ENCODE data around the gene ZXDC.

The ZXDC gene

GRCh38 chr3:126517291-126517951 is 41.7 kb upstream of the ZXDC start, which contains the start of gene UROC1:
Gene UROC1, minus strand, starts transcription at chr3:126517773. Its CDS starts 54 bp downstream, at chr3:126517719.
- Mint-ChIP-seq H3K27me3 (peaks cover 5 to 27% of the 10 kb centered on the region in 2 donors), H3K27ac (no peak within 1 kb of the TSS), H3K9me3 (no peaks in the 10 kb centered on the region), H3K36me3 (ENCODE audit: insufficient read depth) (no peaks in the 10 kb centered on the region), H3K4me1 (ENCODE audit: low read depth in 2 of 2) (peaks cover 0 to 3% of the 10 kb centered on the region in 2 donors), H3K4me3 (no peak within 1 kb of the TSS)
- ATAC-seq (replicated peaks) = no peak
- no peak for DNase-seq

- ATAC-seq (replicated peaks) (no peak), DNase-seq (no peak)
- H3K4me3 Mint-ChIP-seq = no peak overlapping the region
- no peaks in the 10 kb centered on the region for H3K36me3 Mint-ChIP-seq (ENCODE audit: insufficient read depth)
- H3K4me1 Mint-ChIP-seq (ENCODE audit: low read depth in 2 of 2) = no peaks in the 10 kb centered on the region
- no peaks in the 10 kb centered on the region for H3K9me3 Mint-ChIP-seq
- peaks cover 0 to 22% of the 10 kb centered on the region in 2 donors for H3K27me3 Mint-ChIP-seq
- H3K27ac Mint-ChIP-seq = no peak overlapping the region
Measured at GRCh38 chr3:126516936-126517290, 41.2 kb upstream of the ZXDC start.

GRCh38 chr3:126516152-126516935 is 40.7 kb upstream of the ZXDC start:
- H3K9me3 Mint-ChIP-seq = no peaks in the 10 kb centered on the region
- no peak overlapping the region for H3K27ac Mint-ChIP-seq
- no peak overlapping the region for H3K4me3 Mint-ChIP-seq
- H3K36me3 Mint-ChIP-seq (ENCODE audit: insufficient read depth) = no peaks in the 10 kb centered on the region
- H3K27me3 Mint-ChIP-seq = peaks cover 0 to 22% of the 10 kb centered on the region in 2 donors
- DNase-seq (no peak), ATAC-seq (replicated peaks) (no peak)
- H3K4me1 Mint-ChIP-seq (ENCODE audit: low read depth in 2 of 2) = peaks cover 0 to under 1% of the 10 kb centered on the region in 2 donors

GRCh38 chr3:126515066-126515706 is 39.5 kb upstream of the ZXDC start:
- Mint-ChIP-seq H3K36me3 (ENCODE audit: insufficient read depth) (no peaks in the 10 kb centered on the region), H3K27me3 (peaks cover 0 to 22% of the 10 kb centered on the region in 2 donors), H3K4me3 (no peak overlapping the region), H3K4me1 (ENCODE audit: low read depth in 2 of 2) (peaks cover 0 to 5% of the 10 kb centered on the region in 2 donors), H3K27ac (no peak overlapping the region), H3K9me3 (no peaks in the 10 kb centered on the region)
- ATAC-seq (replicated peaks) (no peak), DNase-seq (no peak)

GRCh38 chr3:126514161-126514560 is 38.5 kb upstream of the ZXDC start:
- ATAC-seq (replicated peaks) (no peak), DNase-seq (no peak)
- no peak overlapping the region for H3K27ac Mint-ChIP-seq
- H3K36me3 Mint-ChIP-seq (ENCODE audit: insufficient read depth) = no peaks in the 10 kb centered on the region
- H3K9me3 Mint-ChIP-seq = no peaks in the 10 kb centered on the region
- H3K27me3 Mint-ChIP-seq = peaks cover 0 to 22% of the 10 kb centered on the region in 2 donors
- peaks cover 0 to 5% of the 10 kb centered on the region in 2 donors for H3K4me1 Mint-ChIP-seq (ENCODE audit: low read depth in 2 of 2)
- H3K4me3 Mint-ChIP-seq = no peak overlapping the region

- Mint-ChIP-seq H3K36me3 (ENCODE audit: insufficient read depth) (no peaks in the 10 kb centered on the region), H3K4me1 (ENCODE audit: low read depth in 2 of 2) (peaks cover 0 to 5% of the 10 kb centered on the region in 2 donors), H3K27ac (no peak overlapping the region), H3K9me3 (no peaks in the 10 kb centered on the region), H3K4me3 (no peak overlapping the region), H3K27me3 (peaks cover 0 to 19% of the 10 kb centered on the region in 2 donors)
- DNase-seq (no peak), ATAC-seq (replicated peaks) (no peak)
Measured at GRCh38 chr3:126512916-126513650, 37.4 kb upstream of the ZXDC start.

- Mint-ChIP-seq H3K27ac (no peak overlapping the region), H3K4me1 (ENCODE audit: low read depth in 2 of 2) (peaks cover 0 to 5% of the 10 kb centered on the region in 2 donors), H3K9me3 (no peaks in the 10 kb centered on the region), H3K36me3 (ENCODE audit: insufficient read depth) (no peaks in the 10 kb centered on the region), H3K27me3 (peaks cover 0 to 14% of the 10 kb centered on the region in 2 donors), H3K4me3 (no peak overlapping the region)
- DNase-seq (no peak), ATAC-seq (replicated peaks) (no peak)
Measured at GRCh38 chr3:126512026-126512425, 36.3 kb upstream of the ZXDC start.

GRCh38 chr3:126511291-126511690 is 35.6 kb upstream of the ZXDC start:
- no peak overlapping the region for H3K4me3 Mint-ChIP-seq
- peaks cover 0 to 5% of the 10 kb centered on the region in 2 donors for H3K4me1 Mint-ChIP-seq (ENCODE audit: low read depth in 2 of 2)
- ATAC-seq (replicated peaks) (no peak), DNase-seq (no peak)
- H3K27me3 Mint-ChIP-seq = peaks cover 2 to 12% of the 10 kb centered on the region in 2 donors
- no peaks in the 10 kb centered on the region for H3K9me3 Mint-ChIP-seq
- no peak overlapping the region for H3K27ac Mint-ChIP-seq
- H3K36me3 Mint-ChIP-seq (ENCODE audit: insufficient read depth) = no peaks in the 10 kb centered on the region

- DNase-seq (no peak), ATAC-seq (replicated peaks) (no peak)
- no peak overlapping the region for H3K27ac Mint-ChIP-seq
- peaks cover 0 to 5% of the 10 kb centered on the region in 2 donors for H3K4me1 Mint-ChIP-seq (ENCODE audit: low read depth in 2 of 2)
- H3K27me3 Mint-ChIP-seq = peaks cover 5 to 21% of the 10 kb centered on the region in 2 donors
- H3K36me3 Mint-ChIP-seq (ENCODE audit: insufficient read depth) = no peaks in the 10 kb centered on the region
- H3K9me3 Mint-ChIP-seq = no peaks in the 10 kb centered on the region
- H3K4me3 Mint-ChIP-seq = no peak overlapping the region
Measured at GRCh38 chr3:126510308-126510910, 34.7 kb upstream of the ZXDC start.

- no peak for ATAC-seq (replicated peaks)
- no peak overlapping the region for H3K4me3 Mint-ChIP-seq
- no peak for DNase-seq
Measured at GRCh38 chr3:126509597-126510307, 34.1 kb upstream of the ZXDC start.

GRCh38 chr3:126508564-126508964 is 32.9 kb upstream of the ZXDC start:
- no peak for DNase-seq

More at GRCh38 chr3:126509597-126510307, 34.1 kb upstream of the ZXDC start:
- peaks cover 12 to 27% of the 10 kb centered on the region in 2 donors for H3K27me3 Mint-ChIP-seq
- H3K27ac Mint-ChIP-seq = no peak overlapping the region
- no peaks in the 10 kb centered on the region for H3K36me3 Mint-ChIP-seq (ENCODE audit: insufficient read depth)
- H3K9me3 Mint-ChIP-seq = no peaks in the 10 kb centered on the region
- H3K4me1 Mint-ChIP-seq (ENCODE audit: low read depth in 2 of 2) = peaks cover 0 to 5% of the 10 kb centered on the region in 2 donors

GRCh38 chr3:126507886-126508285 is 32.2 kb upstream of the ZXDC start:
- no peaks in the 10 kb centered on the region for H3K36me3 Mint-ChIP-seq (ENCODE audit: insufficient read depth)
- DNase-seq (no peak), ATAC-seq (replicated peaks) (no peak)
- no peaks in the 10 kb centered on the region for H3K9me3 Mint-ChIP-seq
- H3K4me1 Mint-ChIP-seq (ENCODE audit: low read depth in 2 of 2) = peaks cover 0 to 5% of the 10 kb centered on the region in 2 donors
- no peak overlapping the region for H3K4me3 Mint-ChIP-seq
- H3K27ac Mint-ChIP-seq = no peak overlapping the region
- peaks cover 12 to 30% of the 10 kb centered on the region in 2 donors for H3K27me3 Mint-ChIP-seq

More at GRCh38 chr3:126508564-126508964, 32.9 kb upstream of the ZXDC start:
- Mint-ChIP-seq H3K4me3 (no peak overlapping the region), H3K9me3 (no peaks in the 10 kb centered on the region), H3K27me3 (peaks cover 12 to 30% of the 10 kb centered on the region in 2 donors), H3K4me1 (ENCODE audit: low read depth in 2 of 2) (peaks cover 0 to 5% of the 10 kb centered on the region in 2 donors), H3K27ac (no peak overlapping the region), H3K36me3 (ENCODE audit: insufficient read depth) (no peaks in the 10 kb centered on the region)
- no peak for ATAC-seq (replicated peaks)

All from effector memory CD8-positive, alpha-beta T cell (primary cell).